ENCODE data around the gene CERT1.
"Not testable (repeated sequence)": the region's sequence is repeated elsewhere in the genome, so short reads cannot be mapped to it uniquely, and the experiment has no call there.

The CERT1 gene

DNA sequence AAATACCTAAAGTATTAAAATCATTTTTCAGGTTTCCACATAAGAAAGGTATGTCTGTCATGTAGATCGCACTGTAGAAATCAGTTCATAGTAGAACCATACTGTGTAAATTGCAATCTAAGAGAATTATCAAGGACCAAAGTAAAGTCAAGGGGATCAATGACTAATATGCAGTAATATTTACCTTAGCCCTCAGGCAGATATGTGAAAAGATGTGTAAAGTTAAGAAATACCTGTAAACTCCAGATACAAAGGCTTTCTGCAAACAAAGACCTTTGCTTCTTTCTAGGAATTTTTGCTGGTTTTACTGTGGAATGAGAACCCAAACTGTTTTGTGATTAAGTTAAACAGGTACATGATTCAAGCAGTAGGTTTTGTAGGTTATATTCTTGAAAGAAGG lies 11.8 kb upstream of the CERT1 start:
- DNase-seq, result no peak

- DNase-seq, result no peak
Observed at GRCh38 chr5:75522542-75522941, 11.1 kb upstream of the CERT1 start.

GRCh38 chr5:75522025-75522424 lies 10.6 kb upstream of the CERT1 start:
- DNase-seq, result no peak

- no peak for DNase-seq
Observed at GRCh38 chr5:75521195-75521594, 9.8 kb upstream of the CERT1 start.

GRCh38 chr5:75519761-75520160 lies 8.3 kb upstream of the CERT1 start:
- DNase-seq, result no peak

DNA sequence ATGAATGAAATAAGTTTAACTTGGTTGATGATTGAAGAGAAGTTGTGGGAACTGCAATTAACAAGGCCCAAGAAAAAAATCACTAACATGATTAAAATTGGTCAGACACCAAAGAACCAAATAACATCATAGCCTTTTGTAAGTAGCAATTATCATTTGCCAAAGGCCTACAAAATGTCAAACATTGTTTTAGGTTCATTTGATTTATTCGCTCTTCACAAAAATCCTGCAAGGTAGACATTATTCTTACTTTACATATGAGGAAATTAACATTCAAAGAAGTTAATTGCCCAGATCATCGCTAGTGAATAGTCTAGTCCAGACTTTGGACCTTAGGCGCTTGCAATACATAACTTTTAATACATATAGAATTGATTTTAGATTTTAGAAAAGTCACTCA lies 2.9 kb upstream of the CERT1 start:
- no peak for DNase-seq

DNA sequence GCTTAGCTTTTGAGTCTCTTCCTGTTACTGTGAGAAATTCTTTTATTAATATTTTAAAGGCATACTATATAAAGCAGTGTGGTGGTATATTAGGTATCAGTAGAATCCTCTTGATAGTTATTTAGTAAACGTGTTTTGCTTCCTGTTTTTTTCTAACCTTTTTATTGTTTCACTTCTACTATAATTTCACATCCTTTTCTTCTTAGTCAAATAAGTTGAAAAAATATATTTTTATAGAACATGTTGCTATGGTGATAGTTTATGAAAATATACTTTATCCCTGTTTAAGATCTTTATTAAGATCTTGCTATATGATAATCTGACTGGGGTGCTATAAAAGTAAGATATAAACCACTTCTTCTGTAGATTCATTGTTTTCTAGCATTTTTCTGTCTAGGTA lies 2.4 kb upstream of the CERT1 start:
- DNase-seq, result no peak

DNA sequence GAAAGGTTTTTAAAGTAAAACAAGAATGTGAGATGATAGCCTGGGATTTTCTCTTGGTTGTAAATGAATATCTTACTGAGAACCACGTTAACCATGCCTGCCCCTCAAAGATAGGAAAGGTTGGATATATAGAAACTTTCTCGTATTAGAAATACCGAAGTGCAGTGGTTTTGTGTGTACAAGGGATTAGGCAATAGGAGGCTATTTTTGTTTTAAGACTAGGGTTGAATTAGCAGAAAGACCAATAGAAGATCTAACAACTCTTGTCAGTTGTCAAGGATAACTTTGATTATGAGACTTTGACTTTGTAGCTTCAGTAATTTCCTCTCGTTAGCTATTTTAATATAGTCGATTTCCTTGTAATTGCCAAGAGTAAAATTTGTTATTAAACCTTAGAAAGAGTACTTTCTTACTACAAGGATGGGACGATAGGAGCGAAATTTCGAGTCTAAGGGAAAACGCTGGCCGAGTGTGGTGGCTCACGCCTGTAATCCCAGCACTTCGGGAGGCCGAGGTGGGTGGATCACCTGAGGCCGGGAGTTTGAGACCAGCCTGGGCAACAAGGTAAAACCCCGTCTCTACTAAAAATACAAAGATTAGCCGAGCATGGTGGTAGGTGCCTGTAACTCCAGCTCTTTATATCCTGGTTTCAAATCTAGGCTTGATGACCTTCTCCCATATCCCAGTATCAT lies 1.1 kb upstream of the CERT1 start:
- DNase-seq, result no peak

- no peak for DNase-seq
Observed at GRCh38 chr5:75510836-75511434, 494 bp downstream of the CERT1 start.

GRCh38 chr5:75510417-75510835 lies 1.0 kb downstream of the CERT1 start:
- DNase-seq, result no peak

- no peak for DNase-seq
Observed at GRCh38 chr5:75509956-75510355, 1.5 kb downstream of the CERT1 start.

DNA sequence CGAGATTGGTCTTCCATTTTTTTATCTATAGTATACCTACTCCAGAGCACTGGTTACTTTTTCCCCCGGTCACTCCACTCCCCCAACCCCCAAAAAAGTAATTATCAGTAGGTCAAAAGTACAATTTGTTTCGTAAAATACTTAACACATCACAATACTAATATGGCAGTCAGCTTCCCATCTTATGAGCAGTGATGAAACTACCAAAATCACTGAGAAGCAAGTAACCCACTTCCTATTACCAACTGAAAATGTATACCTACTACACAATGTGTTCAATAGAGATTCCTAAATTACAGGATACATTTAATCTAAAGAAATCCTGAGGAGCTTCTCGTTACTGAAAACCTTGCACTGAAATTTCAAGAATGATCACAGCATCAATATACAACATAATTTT lies 1.9 kb downstream of the CERT1 start:
- no peak for DNase-seq

DNA sequence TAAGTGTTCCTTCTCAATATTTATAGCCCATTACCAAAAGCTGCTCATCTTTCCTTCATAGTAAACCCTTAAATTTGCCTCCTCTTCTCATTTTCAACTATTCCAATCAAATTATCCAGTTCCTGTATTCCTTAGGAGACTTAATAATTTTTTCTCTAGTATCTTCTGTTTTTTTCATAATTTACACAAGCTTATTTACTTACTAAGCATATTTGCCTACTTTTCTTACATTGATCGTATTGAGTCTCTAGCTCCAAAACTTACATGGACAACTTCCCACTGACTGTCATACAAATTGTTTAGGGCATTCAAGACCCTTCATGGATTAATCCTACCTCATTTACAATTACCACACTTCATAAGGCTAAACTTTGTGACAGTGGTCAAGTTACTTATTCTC lies 3.6 kb downstream of the CERT1 start:
- DNase-seq, result no peak

DNA sequence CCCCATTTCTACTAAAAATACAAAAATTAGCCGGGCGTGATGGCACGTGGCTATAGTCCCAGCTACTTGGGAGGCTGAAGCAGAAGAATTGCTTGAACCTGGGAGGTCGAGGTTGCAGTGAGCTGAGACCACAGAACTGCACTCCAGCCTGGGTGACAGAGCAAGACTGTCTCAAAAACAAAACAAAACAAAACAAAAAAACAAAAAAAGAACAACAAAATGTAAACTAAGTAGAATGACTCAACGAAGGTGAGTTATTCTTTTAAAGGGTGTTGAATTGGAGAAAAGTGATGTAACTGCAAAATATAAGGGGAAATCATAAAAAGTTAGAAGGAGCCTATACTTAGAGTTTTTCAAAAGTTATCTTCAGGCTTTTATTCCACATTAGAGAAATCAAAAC lies 6.3 kb downstream of the CERT1 start:
- DNase-seq, result not testable (repeated sequence)

DNA sequence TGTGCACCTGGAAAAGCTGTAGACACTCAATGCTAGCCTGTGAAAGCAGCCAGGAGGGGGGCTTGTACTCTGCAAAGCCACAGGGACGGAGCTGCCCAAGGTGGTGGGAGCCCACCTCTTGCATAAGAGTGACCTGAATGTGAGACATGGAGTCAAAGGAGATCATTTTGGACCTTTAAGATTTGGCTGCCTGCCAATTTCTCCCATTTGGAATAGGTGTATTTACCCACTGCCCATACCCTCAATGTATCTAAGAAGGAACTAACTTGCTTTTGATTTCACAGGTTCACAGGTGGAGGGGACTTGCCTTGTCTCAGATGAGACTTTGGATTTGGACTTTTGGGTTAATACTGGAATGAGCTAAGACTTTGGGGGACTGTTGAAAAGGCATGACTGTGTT lies 12.6 kb downstream of the CERT1 start:
- not testable (repeated sequence) for DNase-seq

DNA sequence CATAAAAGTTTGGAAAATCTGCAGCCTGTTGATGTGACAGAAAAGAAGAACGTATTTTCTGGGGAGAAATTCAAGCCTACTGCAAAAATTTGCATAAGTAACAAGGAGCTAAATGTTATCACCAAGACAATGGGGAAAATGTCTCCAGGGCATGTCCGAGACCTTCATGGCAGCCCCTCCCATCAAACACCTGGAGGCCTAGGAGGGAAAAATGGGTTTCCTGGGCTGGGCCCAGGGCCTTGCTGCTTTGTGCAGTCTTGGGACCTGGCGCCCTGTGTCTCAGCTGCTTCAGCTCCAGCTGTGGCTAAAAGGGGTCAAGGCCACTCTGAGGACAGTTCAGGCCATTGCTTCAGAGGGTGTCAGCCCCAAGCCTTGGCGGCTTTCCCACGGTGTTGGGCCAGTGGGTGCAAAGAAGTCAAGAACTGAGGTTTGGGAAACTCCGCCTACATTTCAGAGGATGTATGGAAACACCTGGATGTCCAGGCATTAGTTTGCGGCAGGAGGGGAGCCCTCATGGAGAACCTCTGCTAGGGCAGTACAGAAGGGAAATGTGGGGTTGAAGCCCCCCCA lies 13.1 kb downstream of the CERT1 start:
- DNase-seq, result no peak

DNA sequence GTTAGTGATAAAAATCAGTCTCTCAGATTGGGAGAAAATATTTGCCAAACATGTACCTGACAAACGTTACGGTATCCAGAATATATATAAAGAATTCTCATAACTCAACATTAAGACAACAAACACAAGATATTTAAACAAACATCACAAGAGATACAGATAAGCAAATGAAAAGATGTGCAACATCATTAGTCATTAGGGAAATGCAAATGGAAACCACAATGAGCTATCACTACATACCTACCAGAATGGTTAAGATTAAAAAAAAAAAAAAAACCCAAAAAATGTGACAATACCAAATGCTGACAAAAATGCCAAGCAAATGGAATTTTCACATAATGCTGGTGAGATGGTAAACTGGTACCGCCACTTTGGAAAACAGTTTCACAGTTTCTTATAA lies 15.4 kb downstream of the CERT1 start:
- no peak for DNase-seq

- DNase-seq, result no peak
Observed at GRCh38 chr5:75491621-75492020, 19.8 kb downstream of the CERT1 start.

GRCh38 chr5:75489847-75490246 lies 21.6 kb downstream of the CERT1 start:
- DNase-seq, result not testable (repeated sequence)

GRCh38 chr5:75484605-75485004 lies 26.8 kb downstream of the CERT1 start:
- DNase-seq, result no peak

- no peak for DNase-seq
Observed at GRCh38 chr5:75482482-75482881, 28.9 kb downstream of the CERT1 start.

DNA sequence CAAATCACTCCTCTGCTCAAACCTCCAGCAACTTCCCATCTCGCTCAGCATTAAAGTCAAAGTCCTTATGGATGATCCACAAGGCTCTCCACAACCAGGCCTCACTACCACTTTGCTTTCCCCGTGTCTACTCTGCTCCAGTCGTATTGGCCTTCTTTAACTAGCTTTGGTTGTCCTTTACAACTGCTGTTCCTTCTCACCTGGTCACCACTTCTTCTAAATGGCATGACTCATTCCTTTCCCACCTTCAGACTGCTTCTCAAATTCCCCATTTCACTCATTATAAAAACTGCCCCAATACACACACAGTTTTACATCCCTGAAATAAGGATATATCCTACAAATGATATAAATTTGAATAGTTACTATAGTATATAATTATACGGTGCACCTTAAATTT lies 30.4 kb downstream of the CERT1 start:
- no peak for DNase-seq

DNA sequence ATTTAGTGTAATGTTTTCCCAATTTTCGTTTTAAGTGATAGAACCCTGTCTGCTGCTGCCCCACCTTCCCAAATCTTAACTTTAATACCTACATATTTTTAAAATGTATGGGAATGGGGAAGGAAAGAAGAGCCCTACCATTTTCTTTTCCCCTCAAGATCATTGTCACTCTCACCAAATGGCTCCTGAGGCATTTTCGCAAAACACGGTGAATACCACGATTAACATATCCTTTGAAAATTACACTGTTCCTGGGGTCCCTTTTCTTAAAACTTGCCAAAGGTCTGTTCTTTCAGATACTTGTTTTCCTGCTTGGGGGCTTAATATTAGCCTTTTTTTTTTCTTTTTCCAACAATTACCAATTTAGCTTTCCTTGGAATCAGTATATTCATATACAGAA lies 36.1 kb downstream of the CERT1 start:
- DNase-seq, result no peak

DNA sequence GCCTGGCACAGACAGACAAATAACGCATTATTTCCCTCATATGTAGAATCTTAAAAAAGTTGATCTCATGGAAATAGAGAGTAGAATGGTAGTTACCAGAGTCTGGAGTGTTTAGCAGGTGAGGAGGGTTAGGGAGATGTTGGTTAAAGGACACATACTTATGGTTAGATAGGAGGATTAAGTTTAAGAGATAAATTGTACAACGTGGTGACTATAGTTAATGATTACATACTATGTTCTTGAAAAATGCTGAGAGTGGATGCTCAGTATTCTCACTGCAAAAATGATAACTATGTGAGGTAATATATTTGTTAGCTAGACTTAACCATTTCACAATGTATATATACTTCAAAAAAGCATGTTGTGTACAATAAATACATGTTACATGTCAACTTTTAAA lies 38.0 kb downstream of the CERT1 start:
- no peak for DNase-seq

- DNase-seq, result no peak
Observed at GRCh38 chr5:75472973-75473372, 38.5 kb downstream of the CERT1 start.

All from NCI-H226 (cell line).